Measurements from ENCODE around the gene OPN1MW3.
"Not testable (repeated sequence)": the region's sequence is repeated elsewhere in the genome, so short reads cannot be mapped to it uniquely, and the experiment has no call there.

- TF ChIP-seq CTCF, POLR2A (IDR thresholded peaks at IDR 0.05): not testable (repeated sequence)
Observed at GRCh38 chrX:154286406-154286805, 29.0 kb downstream of the OPN1MW3 start.

Data from stomach (tissue), 4 donors.